ENCODE results near the gene MTHFSD. TPM values are rescaled to one million over a fixed set of nuclear protein-coding genes. Genes with fewer than 3 reads are reported as not detected.

Gene MTHFSD
- total RNA-seq, 2 donors from 2014 or later = 17.1 to 19.3 TPM

DNA sequence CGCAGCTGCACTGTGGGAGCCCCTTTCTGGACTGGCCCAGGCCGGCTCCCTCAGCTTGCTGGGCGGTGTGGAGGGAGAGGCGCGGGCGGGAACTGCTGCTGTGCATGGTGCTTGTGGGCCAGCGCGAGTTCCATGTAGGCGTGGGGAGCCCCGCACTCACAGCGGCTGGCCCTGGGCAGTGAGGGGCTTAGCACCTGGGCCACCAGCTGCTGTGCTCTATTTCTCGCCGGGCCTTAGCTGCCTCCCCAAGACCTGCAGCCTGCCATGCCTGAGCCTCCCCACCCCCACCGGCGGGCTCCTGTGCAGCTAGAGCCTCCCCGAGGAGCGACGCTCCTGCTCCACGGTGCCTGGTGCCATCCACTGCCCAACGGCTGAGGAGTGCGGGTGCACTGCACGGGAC is 1.7 kb downstream of the MTHFSD start:
- H3K27me3 Mint-ChIP-seq = peaks cover 4% of the 10 kb centered on the region
- ATAC-seq (replicated peaks) = no peak
- H3K36me3 Mint-ChIP-seq (ENCODE audit: low read depth) = peaks cover 42% of the 10 kb centered on the region
- H3K27ac Mint-ChIP-seq = no peak overlapping the region
- no peaks in the 10 kb centered on the region for H3K4me1 Mint-ChIP-seq
- no peaks in the 10 kb centered on the region for H3K9me3 Mint-ChIP-seq
- peak overlapping the region; percentile 89 for H3K4me3 Mint-ChIP-seq

GRCh38 chr16:86550281-86550680 is 4.8 kb downstream of the MTHFSD start:
- Mint-ChIP-seq H3K27me3 (no peaks in the 10 kb centered on the region), H3K36me3 (ENCODE audit: low read depth) (peaks cover 68% of the 10 kb centered on the region), H3K4me3 (no peak overlapping the region), H3K9me3 (no peaks in the 10 kb centered on the region), H3K27ac (no peak overlapping the region), H3K4me1 (no peaks in the 10 kb centered on the region)
- no peak for ATAC-seq (replicated peaks)

- no peaks in the 10 kb centered on the region for H3K27me3 Mint-ChIP-seq
- ATAC-seq (replicated peaks) = no peak
- H3K27ac Mint-ChIP-seq = no peak overlapping the region
- no peak overlapping the region for H3K4me3 Mint-ChIP-seq
- H3K36me3 Mint-ChIP-seq (ENCODE audit: low read depth) = peaks cover 68% of the 10 kb centered on the region
- no peaks in the 10 kb centered on the region for H3K9me3 Mint-ChIP-seq
- H3K4me1 Mint-ChIP-seq = no peaks in the 10 kb centered on the region
These were observed 5.2 kb downstream of the MTHFSD start for GRCh38 chr16:86549893-86550190.

DNA sequence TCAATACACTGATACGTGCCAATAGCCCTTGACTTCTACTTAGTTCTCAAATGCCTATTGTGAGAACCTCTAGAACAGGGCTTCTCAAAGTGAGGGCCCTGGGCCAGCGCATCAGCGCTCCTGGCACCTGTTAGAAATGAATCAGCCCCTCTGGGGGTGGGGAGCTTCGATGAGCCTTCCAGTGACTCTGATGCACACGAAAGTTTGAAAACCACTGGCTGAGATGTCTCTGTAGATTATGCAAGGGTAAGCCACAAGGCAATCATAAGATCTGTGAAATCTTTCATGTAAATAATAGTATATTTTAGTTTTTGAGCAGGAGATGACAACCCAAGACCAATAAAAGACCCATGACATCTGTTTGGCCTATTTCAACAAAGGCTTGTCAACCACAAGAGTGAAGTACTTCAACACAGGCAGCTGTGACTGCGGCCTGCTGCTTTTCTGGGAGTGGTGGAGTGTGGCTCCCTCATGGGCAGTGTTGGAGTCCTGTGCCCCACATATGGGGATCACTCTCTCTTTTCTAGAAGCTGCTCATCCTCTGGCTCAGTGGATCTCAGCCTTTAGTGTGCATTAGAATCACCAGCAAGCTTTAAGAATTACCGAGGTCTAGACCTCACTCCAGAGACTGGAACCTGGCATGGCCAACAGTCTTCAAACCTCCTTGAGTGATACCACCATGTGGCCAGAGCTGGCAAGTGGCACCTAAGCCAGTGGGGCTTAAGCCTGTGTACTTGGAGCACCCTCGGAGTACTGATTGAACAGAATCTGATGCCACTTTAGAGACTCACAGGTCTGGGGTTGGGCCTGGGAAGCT is 5.8 kb downstream of the MTHFSD start:
- peak; percentile 85 for ATAC-seq (replicated peaks)
- no peaks in the 10 kb centered on the region for H3K27me3 Mint-ChIP-seq
- H3K9me3 Mint-ChIP-seq = no peaks in the 10 kb centered on the region
- H3K4me3 Mint-ChIP-seq = no peak overlapping the region
- H3K4me1 Mint-ChIP-seq = no peaks in the 10 kb centered on the region
- peaks cover 71% of the 10 kb centered on the region for H3K36me3 Mint-ChIP-seq (ENCODE audit: low read depth)
- no peak overlapping the region for H3K27ac Mint-ChIP-seq

DNA sequence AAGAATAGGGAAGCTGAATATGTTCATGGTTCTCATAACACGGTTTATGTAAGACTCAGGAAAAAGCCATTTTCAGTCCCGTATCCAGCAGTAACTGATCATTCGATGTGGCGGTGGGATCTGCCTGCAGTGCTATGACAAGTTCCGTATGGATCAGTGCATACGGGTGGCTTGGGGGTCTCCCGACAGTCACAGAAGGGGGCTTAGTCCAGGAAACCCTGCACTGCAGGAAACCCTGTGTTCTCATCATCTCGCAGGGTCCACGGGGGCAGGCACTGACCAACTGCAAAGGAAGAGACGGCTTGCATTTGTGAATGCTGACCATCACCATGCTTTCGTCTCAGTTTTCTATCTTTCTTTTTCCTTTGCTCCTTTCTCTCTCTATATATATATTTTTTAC is 7.7 kb downstream of the MTHFSD start:
- no peak for ATAC-seq (replicated peaks)
- no peaks in the 10 kb centered on the region for H3K27me3 Mint-ChIP-seq
- H3K27ac Mint-ChIP-seq = no peak overlapping the region
- no peaks in the 10 kb centered on the region for H3K4me1 Mint-ChIP-seq
- no peaks in the 10 kb centered on the region for H3K9me3 Mint-ChIP-seq
- H3K36me3 Mint-ChIP-seq (ENCODE audit: low read depth) = peaks cover 72% of the 10 kb centered on the region
- no peak overlapping the region for H3K4me3 Mint-ChIP-seq

GRCh38 chr16:86546638-86547013 is 8.4 kb downstream of the MTHFSD start:
- Mint-ChIP-seq H3K9me3 (no peaks in the 10 kb centered on the region), H3K4me1 (no peaks in the 10 kb centered on the region), H3K27me3 (no peaks in the 10 kb centered on the region), H3K27ac (no peak overlapping the region), H3K4me3 (no peak overlapping the region), H3K36me3 (ENCODE audit: low read depth) (peaks cover 77% of the 10 kb centered on the region)
- ATAC-seq (replicated peaks) = no peak

DNA sequence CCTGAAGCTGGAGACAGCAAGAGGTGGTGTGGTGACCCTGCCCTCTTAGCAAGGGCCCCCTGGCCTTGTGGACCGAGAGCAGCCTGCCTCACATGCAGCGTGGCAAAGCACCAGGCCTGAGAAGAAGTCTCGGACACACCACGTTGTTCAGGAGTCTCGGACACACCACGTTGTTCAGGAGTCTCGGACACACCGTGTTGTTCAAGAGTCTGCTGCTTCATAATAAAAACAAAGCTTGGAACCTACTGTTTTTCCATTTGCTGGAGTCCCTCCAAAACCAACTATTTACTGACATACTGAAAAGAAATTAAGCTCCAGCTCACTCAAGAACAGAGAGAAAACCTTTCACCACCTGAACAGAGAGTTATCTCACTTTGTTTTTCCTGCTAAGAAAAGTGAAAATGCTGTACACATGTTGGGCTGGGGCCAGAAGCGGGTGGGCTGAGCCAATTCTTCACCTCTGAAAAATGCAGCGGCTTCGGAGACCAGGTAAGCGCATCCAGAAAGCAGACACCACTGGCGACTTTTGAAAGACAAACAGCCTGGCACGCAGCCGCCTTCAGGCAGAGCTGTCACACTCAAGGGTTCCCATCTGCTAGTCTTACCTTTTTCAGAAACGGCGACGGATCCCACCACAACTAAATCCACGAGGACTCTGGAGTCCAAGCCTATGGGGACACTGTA is 8.9 kb downstream of the MTHFSD start:
- Mint-ChIP-seq H3K36me3 (ENCODE audit: low read depth) (peaks cover 77% of the 10 kb centered on the region), H3K9me3 (no peaks in the 10 kb centered on the region), H3K4me3 (no peak overlapping the region), H3K27ac (no peak overlapping the region), H3K4me1 (no peaks in the 10 kb centered on the region), H3K27me3 (no peaks in the 10 kb centered on the region)
- no peak for ATAC-seq (replicated peaks)

DNA sequence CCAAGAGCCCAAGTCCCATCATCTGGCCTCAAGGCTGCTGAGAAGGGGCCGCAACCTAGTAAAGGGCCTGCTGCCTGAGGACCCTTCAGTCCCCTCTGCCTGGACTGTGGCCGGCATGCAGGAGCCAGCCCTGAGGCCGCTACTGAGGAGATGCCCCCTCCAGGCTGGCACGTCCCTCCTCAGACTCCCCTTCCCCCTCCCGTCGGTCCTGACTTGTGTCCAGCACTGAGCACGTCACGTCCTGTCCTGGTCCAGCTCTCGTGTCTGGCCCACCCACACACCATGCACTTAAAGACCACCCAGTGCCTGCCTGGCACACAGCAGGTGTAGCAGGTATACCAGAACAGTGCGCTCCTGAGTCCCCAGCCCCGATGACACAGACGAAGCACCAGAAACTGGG is 9.6 kb downstream of the MTHFSD start:
- Mint-ChIP-seq H3K4me1 (no peaks in the 10 kb centered on the region), H3K27me3 (no peaks in the 10 kb centered on the region), H3K36me3 (ENCODE audit: low read depth) (peaks cover 79% of the 10 kb centered on the region), H3K4me3 (no peak overlapping the region), H3K27ac (no peak overlapping the region), H3K9me3 (no peaks in the 10 kb centered on the region)
- ATAC-seq (replicated peaks) = no peak

DNA sequence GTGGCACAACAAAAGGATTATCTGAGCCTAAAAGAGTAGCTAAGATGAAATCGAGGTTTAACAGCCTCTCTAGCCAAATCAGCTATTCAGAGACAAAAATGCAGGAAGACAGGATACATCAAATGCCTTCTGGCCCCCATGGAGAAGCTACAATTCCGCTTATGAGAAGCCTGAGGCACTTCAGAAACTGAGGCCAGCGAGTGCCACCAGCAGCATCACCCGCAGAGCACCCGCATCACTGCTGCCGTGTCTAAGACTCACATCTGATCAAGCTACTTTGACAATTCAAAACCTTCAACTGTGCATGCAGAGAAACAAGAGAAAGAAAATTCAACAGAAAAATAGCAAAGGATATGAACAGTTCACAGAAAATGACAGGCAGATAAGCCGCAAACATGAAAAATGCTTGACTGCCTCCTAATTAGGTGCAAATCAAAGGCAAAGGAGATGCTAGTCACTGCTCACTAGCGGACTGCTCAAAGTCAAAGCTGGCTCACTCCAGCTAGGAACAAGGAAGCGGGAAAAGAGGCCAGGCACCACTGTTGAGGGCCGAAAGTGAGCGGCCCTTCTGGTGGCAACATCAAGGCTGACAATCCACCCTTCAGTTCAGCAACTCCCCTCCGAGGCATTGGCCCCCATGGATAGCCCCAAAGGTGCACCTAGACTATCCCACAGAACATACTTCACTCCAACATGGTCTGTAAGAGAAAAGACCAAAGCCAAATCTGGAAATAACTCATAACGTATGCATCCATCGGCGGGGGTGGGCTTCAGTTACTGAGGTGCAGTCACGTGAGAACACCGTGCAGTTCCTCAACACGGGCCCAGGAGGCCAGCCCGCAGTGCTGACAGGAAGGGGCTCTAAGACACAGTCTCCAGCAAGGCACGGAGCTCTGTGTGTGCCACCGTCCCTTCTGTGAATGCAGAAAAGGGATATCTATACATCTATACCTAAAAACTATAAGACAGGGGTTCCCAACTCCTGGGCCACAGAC is 12.0 kb downstream of the MTHFSD start:
- Mint-ChIP-seq H3K27me3 (no peaks in the 10 kb centered on the region), H3K36me3 (ENCODE audit: low read depth) (peaks cover 93% of the 10 kb centered on the region), H3K27ac (no peak overlapping the region), H3K4me1 (no peaks in the 10 kb centered on the region), H3K4me3 (no peak overlapping the region), H3K9me3 (no peaks in the 10 kb centered on the region)
- no peak for ATAC-seq (replicated peaks)

DNA sequence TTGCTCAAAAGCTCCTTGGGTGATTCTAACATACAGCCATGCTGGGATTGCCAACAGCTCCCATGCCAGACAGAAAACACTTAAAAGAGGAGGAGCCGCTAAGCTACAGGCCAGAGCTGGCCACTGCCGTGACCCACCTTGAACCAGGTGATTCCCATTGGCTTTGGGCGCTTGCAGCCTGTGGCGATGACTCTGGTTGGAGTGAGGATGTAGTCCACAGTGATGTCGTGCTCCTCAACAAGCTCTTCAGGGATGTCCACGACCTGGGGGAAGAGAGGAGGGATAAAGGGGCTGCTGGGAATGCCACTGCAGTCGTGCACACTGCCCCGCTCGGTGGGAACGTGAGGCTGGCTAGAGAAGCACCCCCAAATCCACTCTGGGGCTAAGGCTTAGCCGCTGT is 13.5 kb downstream of the MTHFSD start:
- H3K4me3 Mint-ChIP-seq = no peak overlapping the region
- H3K27me3 Mint-ChIP-seq = no peaks in the 10 kb centered on the region
- H3K36me3 Mint-ChIP-seq (ENCODE audit: low read depth) = peaks cover 92% of the 10 kb centered on the region
- H3K9me3 Mint-ChIP-seq = no peaks in the 10 kb centered on the region
- no peak overlapping the region for H3K27ac Mint-ChIP-seq
- no peaks in the 10 kb centered on the region for H3K4me1 Mint-ChIP-seq
- ATAC-seq (replicated peaks) = no peak

- Mint-ChIP-seq H3K27me3 (no peaks in the 10 kb centered on the region), H3K36me3 (ENCODE audit: low read depth) (peaks cover 92% of the 10 kb centered on the region), H3K4me1 (no peaks in the 10 kb centered on the region), H3K27ac (no peak overlapping the region), H3K4me3 (no peak overlapping the region), H3K9me3 (no peaks in the 10 kb centered on the region)
- no peak for ATAC-seq (replicated peaks)
These were observed 14.1 kb downstream of the MTHFSD start for GRCh38 chr16:86540894-86541293.

DNA sequence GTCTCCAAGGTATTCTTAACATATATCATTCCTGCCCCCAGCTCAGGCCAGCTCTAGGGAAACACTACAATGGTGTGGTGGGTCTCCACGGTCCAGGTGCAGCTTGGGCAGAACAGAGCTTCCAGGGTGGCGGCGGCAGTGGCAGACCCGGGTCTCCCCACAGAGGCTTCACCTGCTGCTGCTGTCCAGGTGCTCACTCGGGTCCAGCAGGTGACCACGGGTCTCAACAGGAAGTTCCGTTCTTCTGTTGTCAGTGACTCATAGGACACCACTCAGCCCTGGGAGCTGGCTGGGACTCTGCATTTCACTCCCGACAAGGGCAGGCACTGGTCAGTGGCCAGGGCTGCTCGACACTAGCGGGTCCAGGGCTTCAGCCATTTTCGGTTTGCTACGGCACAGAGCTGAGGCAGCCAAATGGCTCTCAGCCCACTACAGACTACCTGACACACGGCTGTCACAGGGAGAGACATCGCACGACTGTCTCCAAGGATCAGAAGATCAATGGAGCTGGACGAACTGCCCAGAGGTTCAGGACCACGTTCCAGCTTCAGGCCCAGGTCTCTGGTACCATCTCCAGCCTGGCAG is 16.7 kb downstream of the MTHFSD start:
- Mint-ChIP-seq H3K4me1 (no peaks in the 10 kb centered on the region), H3K9me3 (no peaks in the 10 kb centered on the region), H3K4me3 (no peak overlapping the region), H3K27ac (no peak overlapping the region), H3K27me3 (no peaks in the 10 kb centered on the region), H3K36me3 (ENCODE audit: low read depth) (peaks cover 81% of the 10 kb centered on the region)
- ATAC-seq (replicated peaks) = no peak

- Mint-ChIP-seq H3K4me1 (no peaks in the 10 kb centered on the region), H3K27me3 (no peaks in the 10 kb centered on the region), H3K36me3 (ENCODE audit: low read depth) (peaks cover 74% of the 10 kb centered on the region), H3K9me3 (no peaks in the 10 kb centered on the region), H3K4me3 (no peak overlapping the region), H3K27ac (no peak overlapping the region)
- ATAC-seq (replicated peaks) = no peak
These were observed 17.5 kb downstream of the MTHFSD start for GRCh38 chr16:86537486-86537885.

DNA sequence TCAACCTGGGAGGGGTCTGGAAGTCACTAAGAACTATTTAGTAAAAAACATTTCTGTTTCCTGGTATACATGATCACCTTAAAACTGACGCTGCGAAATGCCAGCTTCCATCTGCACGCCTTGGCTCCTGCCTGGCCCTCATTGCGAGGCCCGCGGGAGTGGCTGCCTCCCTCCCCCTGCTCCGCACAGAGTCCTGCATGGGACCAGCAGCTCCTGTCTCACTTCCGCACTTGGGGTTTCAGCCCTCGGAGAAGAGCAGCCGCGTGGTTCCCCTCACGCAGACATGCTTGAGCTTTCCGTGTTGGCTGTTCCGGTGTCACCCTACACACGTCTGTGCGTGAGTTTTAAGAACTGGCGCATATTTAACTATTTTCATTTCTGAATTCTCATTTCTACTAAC is 18.4 kb downstream of the MTHFSD start:
- Mint-ChIP-seq H3K36me3 (ENCODE audit: low read depth) (peaks cover 65% of the 10 kb centered on the region), H3K27ac (no peak overlapping the region), H3K9me3 (no peaks in the 10 kb centered on the region), H3K27me3 (no peaks in the 10 kb centered on the region), H3K4me1 (no peaks in the 10 kb centered on the region), H3K4me3 (no peak overlapping the region)
- no peak for ATAC-seq (replicated peaks)
